ENCODE data around the gene ENOX1.

DNA sequence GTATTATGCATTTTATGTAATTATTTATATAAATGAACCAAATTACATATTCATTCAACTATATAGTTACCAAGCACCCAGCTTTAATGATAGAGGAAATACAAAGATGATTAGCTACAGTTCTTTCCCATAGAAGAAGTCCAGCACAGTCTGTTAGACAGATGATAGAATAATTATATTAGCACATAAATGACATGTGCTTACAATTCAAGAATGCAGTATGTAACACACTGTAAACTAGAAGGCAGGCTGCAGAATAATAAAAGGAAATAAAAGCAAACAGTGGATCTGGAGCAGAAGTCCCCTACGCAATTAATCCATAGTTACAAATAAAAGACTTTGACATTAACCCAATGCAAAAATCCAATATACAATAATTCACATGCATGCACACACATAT, 384.4 kb downstream of the ENOX1 start:
- TF ChIP-seq EZH2 (IDR thresholded peaks at IDR 0.05; ENCODE audit: low read depth, low read length, severe bottlenecking) (no peak), RBBP5 (IDR thresholded peaks at IDR 0.05; ENCODE audit: borderline replicate concordance, low read depth, low read length) (no peak), FOSL1 (IDR thresholded peaks at IDR 0.05; ENCODE audit: insufficient read depth, low read depth, low read length) (no peak), SIX5 (IDR thresholded peaks at IDR 0.05; ENCODE audit: low read depth, low read length) (no peak), POLR2A (IDR thresholded peaks at IDR 0.05; ENCODE audit: control extremely low read depth in 1 of 2, low read depth in 2 of 2, low read length in 2 of 2) (no peak), SIN3A (conservative IDR thresholded peaks at IDR 0.05 in 1 of 2, IDR thresholded peaks at IDR 0.05 in 1 of 2; ENCODE audit: low read depth in 1 of 2, low read length in 2 of 2) (no peak), RFX5 (IDR thresholded peaks at IDR 0.05; ENCODE audit: borderline replicate concordance, low read depth, low read length) (no peak)

All from H1 (cell line).